Measurements from ENCODE around the gene SLC24A3.

SLC24A3 gene

GRCh38 chr20:19251958-19252357 is 39.5 kb downstream of the SLC24A3 start:
- TF ChIP-seq CTCF (IDR thresholded peaks at IDR 0.05; ENCODE audit: low read depth, low read length) = no peak
- no peak overlapping the region for H3K4me3 ChIP-seq (replicated peaks in 1 of 2; ENCODE audit: low read depth in 2 of 2, low read length in 2 of 2)
- DNase-seq (ENCODE audit: low read depth in 2 of 2) = no peak

GRCh38 chr20:19252451-19253120 is 40.1 kb downstream of the SLC24A3 start:
- no peak overlapping the region for H3K4me3 ChIP-seq (replicated peaks in 1 of 2; ENCODE audit: low read depth in 2 of 2, low read length in 2 of 2)

GRCh38 chr20:19253316-19253715 is 40.9 kb downstream of the SLC24A3 start:
- H3K4me3 ChIP-seq (replicated peaks in 1 of 2; ENCODE audit: low read depth in 2 of 2, low read length in 2 of 2) = no peak overlapping the region
- DNase-seq (ENCODE audit: low read depth in 2 of 2) = peak in 1 of 2 donors; percentile 33
- TF ChIP-seq CTCF (IDR thresholded peaks at IDR 0.05; ENCODE audit: low read depth, low read length) = no peak

More at GRCh38 chr20:19252451-19253120, 40.1 kb downstream of the SLC24A3 start:
- peak; percentile 73 to 90 for DNase-seq (ENCODE audit: low read depth in 2 of 2)
- TF ChIP-seq CTCF (IDR thresholded peaks at IDR 0.05; ENCODE audit: low read depth, low read length) = no peak

- peak; percentile 41 to 71 for DNase-seq (ENCODE audit: low read depth in 2 of 2)
- TF ChIP-seq CTCF (IDR thresholded peaks at IDR 0.05; ENCODE audit: low read depth, low read length) = no peak
- no peak overlapping the region for H3K4me3 ChIP-seq (replicated peaks in 1 of 2; ENCODE audit: low read depth in 2 of 2, low read length in 2 of 2)
These were observed 41.7 kb downstream of the SLC24A3 start for GRCh38 chr20:19253916-19254820.

- no peak overlapping the region for H3K4me3 ChIP-seq (replicated peaks in 1 of 2; ENCODE audit: low read depth in 2 of 2, low read length in 2 of 2)
- peak in 1 of 2 donors; percentile 61 for DNase-seq (ENCODE audit: low read depth in 2 of 2)
- no peak for TF ChIP-seq CTCF (IDR thresholded peaks at IDR 0.05; ENCODE audit: low read depth, low read length)
These were observed 42.5 kb downstream of the SLC24A3 start for GRCh38 chr20:19254956-19255355.

- TF ChIP-seq CTCF (IDR thresholded peaks at IDR 0.05; ENCODE audit: low read depth, low read length) = no peak
- no peak overlapping the region for H3K4me3 ChIP-seq (replicated peaks in 1 of 2; ENCODE audit: low read depth in 2 of 2, low read length in 2 of 2)
- peak in 1 of 2 donors; percentile 79 for DNase-seq (ENCODE audit: low read depth in 2 of 2)
These were observed 43.6 kb downstream of the SLC24A3 start for GRCh38 chr20:19256085-19256484.

Measured in cardiac fibroblast (primary cell).